Large intestine (tissue), 3 donors: ENCODE results near the gene SUOX. TPM values are rescaled to one million over a fixed set of nuclear protein-coding genes. Genes with fewer than 3 reads are reported as not detected.
"Not testable (repeated sequence)": the region's sequence is repeated elsewhere in the genome, so short reads cannot be mapped to it uniquely, and the experiment has no call there.

ENCODE experiments used
- DNase-seq, 2 donors: peaks; one replicate each; pipeline versions ENCODE4 v3.0.0 to v3.0.0-alpha.2; 2013
- H3K27ac ChIP-seq: one replicate; pipeline ENCODE4 v1.5.1; 2013; ENCODE audit warnings: low read length
- H3K27me3 ChIP-seq: 2 replicates; pipeline ENCODE4 v1.6.1; 2013; ENCODE audit warnings: low read length; ENCODE audit not compliant: control insufficient read depth, insufficient read depth
- H3K36me3 ChIP-seq: 2 replicates; pipeline ENCODE4 v1.6.1; 2013; ENCODE audit warnings: low read length; ENCODE audit not compliant: control insufficient read depth, insufficient read depth
- H3K4me1 ChIP-seq: one replicate; pipeline ENCODE4 v1.6.1; 2013; ENCODE audit warnings: low read length; ENCODE audit not compliant: control insufficient read depth, insufficient read depth
- H3K4me3 ChIP-seq: one replicate; pipeline ENCODE4 v1.5.1; 2013; ENCODE audit warnings: low read length
- H3K9me3 ChIP-seq: one replicate; pipeline ENCODE4 v1.6.1; 2013; ENCODE audit warnings: mild to moderate bottlenecking, low read depth, low read length, moderate library complexity; ENCODE audit not compliant: control insufficient read depth
- WGBS: methylation state at CpG from one replicate; pipeline ENCODE4 v1.1.5; 2013; ENCODE audit warnings: low lambda C conversion rate; ENCODE audit not compliant: insufficient coverage; 5-methylcytosine and 5-hydroxymethylcytosine counted together
- polyA plus RNA-seq: library from polyadenylated mRNA; unstranded; fragments of 120-200 nt; gene quantifications from one replicate; pipeline ENCODE4 v1.2.1, GENCODE V29; 2013

SUOX gene
- polyA plus RNA-seq, 1 donor = 44.1 TPM

GRCh38 chr12:55982319-55982936 lies 14.6 kb upstream of the SUOX start:
- no CpG with 5 or more reads among the region's 3 CpGs for WGBS
- H3K36me3 ChIP-seq = peaks cover 49% of the 10 kb centered on the region

GRCh38 chr12:55983232-55983842 lies 13.7 kb upstream of the SUOX start:
- Histone ChIP-seq H3K36me3 (peaks cover 55% of the 10 kb centered on the region), H3K27ac (no peak overlapping the region), H3K9me3 (no peaks in the 10 kb centered on the region), H3K4me3 (no peak overlapping the region), H3K4me1 (no peaks in the 10 kb centered on the region), H3K27me3 (no peaks in the 10 kb centered on the region)
- WGBS = no CpG with 5 or more reads among the region's 4 CpGs
- DNase-seq = no peak

More at GRCh38 chr12:55982319-55982936, 14.6 kb upstream of the SUOX start:
- Histone ChIP-seq H3K9me3 (no peaks in the 10 kb centered on the region), H3K4me1 (no peaks in the 10 kb centered on the region), H3K27me3 (no peaks in the 10 kb centered on the region), H3K4me3 (no peak overlapping the region), H3K27ac (no peak overlapping the region)
- DNase-seq = no peak

- Histone ChIP-seq H3K9me3 (no peaks in the 10 kb centered on the region), H3K27ac (no peak overlapping the region), H3K4me1 (no peaks in the 10 kb centered on the region), H3K36me3 (peaks cover 63% of the 10 kb centered on the region), H3K27me3 (no peaks in the 10 kb centered on the region), H3K4me3 (no peak overlapping the region)
- DNase-seq = no peak
- WGBS = no CpG with 5 or more reads among the region's 2 CpGs
Observed at GRCh38 chr12:55984861-55985260, 12.2 kb upstream of the SUOX start.

- H3K36me3 ChIP-seq = peaks cover 65% of the 10 kb centered on the region
- no peaks in the 10 kb centered on the region for H3K9me3 ChIP-seq
- no peak overlapping the region for H3K27ac ChIP-seq
- WGBS = 100% methylated on average over 1 of the region's 4 CpGs
- no peak for DNase-seq
- no peaks in the 10 kb centered on the region for H3K27me3 ChIP-seq
- no peaks in the 10 kb centered on the region for H3K4me1 ChIP-seq
- no peak overlapping the region for H3K4me3 ChIP-seq
Observed at GRCh38 chr12:55985341-55985740, 11.7 kb upstream of the SUOX start.

- not testable (repeated sequence) for H3K27ac ChIP-seq, DNase-seq, H3K4me1 ChIP-seq, H3K27me3 ChIP-seq, H3K4me3 ChIP-seq, H3K9me3 ChIP-seq
- H3K36me3 ChIP-seq = peaks cover 68% of the 10 kb centered on the region
- WGBS = 100% methylated on average over 1 of the region's 7 CpGs
Observed at GRCh38 chr12:55985976-55986375, 11.1 kb upstream of the SUOX start.

GRCh38 chr12:55991110-55991509 lies 6.0 kb upstream of the SUOX start:
- Histone ChIP-seq H3K4me3 (no peak overlapping the region), H3K9me3 (no peaks in the 10 kb centered on the region), H3K27me3 (no peaks in the 10 kb centered on the region), H3K36me3 (peaks cover 80% of the 10 kb centered on the region), H3K27ac (no peak overlapping the region), H3K4me1 (peaks cover 33% of the 10 kb centered on the region)
- no peak for DNase-seq
- no CpG with 5 or more reads among the region's 3 CpGs for WGBS

- H3K36me3 ChIP-seq = peaks cover 62% of the 10 kb centered on the region
- no CpG with 5 or more reads among the region's 4 CpGs for WGBS
Observed at GRCh38 chr12:55993230-55993853, 3.7 kb upstream of the SUOX start.

GRCh38 chr12:55995366-55995765 lies 1.7 kb upstream of the SUOX start:
- H3K27me3 ChIP-seq = no peaks in the 10 kb centered on the region
- H3K27ac ChIP-seq = peak overlapping the region; percentile 89
- WGBS = 0% methylated on average over 1 of the region's 8 CpGs
- H3K36me3 ChIP-seq = peaks cover 45% of the 10 kb centered on the region
- peaks cover 50% of the 10 kb centered on the region for H3K4me1 ChIP-seq
- H3K9me3 ChIP-seq = no peaks in the 10 kb centered on the region
- no peak overlapping the region for H3K4me3 ChIP-seq
- peak; percentile 57 to 76 for DNase-seq

More at GRCh38 chr12:55993230-55993853, 3.7 kb upstream of the SUOX start:
- Histone ChIP-seq H3K27me3 (no peaks in the 10 kb centered on the region), H3K4me1 (peaks cover 44% of the 10 kb centered on the region), H3K9me3 (no peaks in the 10 kb centered on the region), H3K27ac (peak overlapping the region; percentile 68), H3K4me3 (no peak overlapping the region)
- peak in 1 of 2 donors; percentile 50 for DNase-seq

- DNase-seq = peak; percentile 40 to 60
- no CpG with 5 or more reads among the region's 14 CpGs for WGBS
- H3K4me1 ChIP-seq = peaks cover 59% of the 10 kb centered on the region
- no peaks in the 10 kb centered on the region for H3K9me3 ChIP-seq
- H3K27me3 ChIP-seq = no peaks in the 10 kb centered on the region
- H3K36me3 ChIP-seq = peaks cover 36% of the 10 kb centered on the region
- H3K4me3 ChIP-seq = peak overlapping the region; percentile 82
- H3K27ac ChIP-seq = peak overlapping the region; percentile 89
Observed at GRCh38 chr12:55996201-55996714, 818 bp upstream of the SUOX start.

- peaks cover 68% of the 10 kb centered on the region for H3K4me1 ChIP-seq
- DNase-seq = no peak
- peak overlapping the region; percentile 82 for H3K4me3 ChIP-seq
- H3K36me3 ChIP-seq = peaks cover 31% of the 10 kb centered on the region
- H3K9me3 ChIP-seq = no peaks in the 10 kb centered on the region
- peak overlapping the region; percentile 89 for H3K27ac ChIP-seq
- no peaks in the 10 kb centered on the region for H3K27me3 ChIP-seq
- no CpG with 5 or more reads among the region's 5 CpGs for WGBS
Observed at GRCh38 chr12:55997535-55997859, 421 bp downstream of the SUOX start.
